ENCODE results near the gene ILKAP. TPM values are rescaled to one million over a fixed set of nuclear protein-coding genes. Genes with fewer than 3 reads are reported as not detected.

Gene ILKAP
- total and polyA plus RNA-seq, 9 donors: 19.4 to 43.8 (median 33.6) TPM

DNA sequence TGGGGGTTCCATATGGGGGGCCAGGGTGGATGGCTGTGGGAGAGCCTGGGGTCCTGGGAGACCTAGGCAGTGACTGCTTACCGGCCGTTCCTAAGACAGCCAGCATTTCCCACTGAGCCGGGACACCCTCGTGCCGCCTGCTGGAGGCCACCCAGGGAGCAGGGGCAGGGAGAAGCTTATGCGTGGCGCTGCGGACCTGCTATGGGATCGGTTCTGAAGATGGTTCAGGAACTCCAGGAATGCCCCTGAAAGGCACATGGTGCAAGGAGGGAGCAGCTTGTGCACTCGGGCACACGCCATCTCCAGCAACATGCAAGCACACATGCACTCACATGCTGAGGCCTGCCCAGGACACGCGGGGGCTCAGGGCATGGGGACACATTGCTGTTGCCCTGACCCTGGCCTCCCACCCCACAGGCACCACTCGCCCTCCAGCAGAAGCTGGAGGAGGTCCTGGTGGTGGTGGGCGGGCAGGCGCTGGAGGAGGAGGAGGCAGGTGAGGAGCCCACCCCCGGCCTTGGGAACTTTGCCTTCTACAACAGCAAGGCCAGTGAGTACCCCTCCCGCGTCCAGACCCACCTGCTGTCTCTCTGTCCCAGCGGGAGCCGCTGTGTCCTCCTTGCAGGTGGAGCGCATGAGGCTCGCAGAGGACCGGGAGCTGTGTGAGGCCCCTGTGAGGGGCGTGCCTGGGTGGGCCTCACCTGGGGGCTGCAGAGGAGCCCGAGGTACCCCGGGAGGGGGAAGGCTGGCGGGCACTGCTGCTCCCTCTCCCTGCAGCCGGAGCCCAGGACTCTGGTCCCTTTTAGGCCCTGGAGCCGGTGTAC, 60.9 kb downstream of the ILKAP start:
- Histone ChIP-seq H3K27ac (ENCODE audit: low read length) (peak overlapping the region; percentile 56), H3K4me1 (ENCODE audit: control insufficient read depth, insufficient read depth, low read length) (peaks cover 67% of the 10 kb centered on the region), H3K36me3 (ENCODE audit: control insufficient read depth, insufficient read depth, low read length) (peaks cover 18% of the 10 kb centered on the region), H3K27me3 (ENCODE audit: control insufficient read depth, insufficient read depth, low read length) (no peaks in the 10 kb centered on the region), H3K4me3 (ENCODE audit: low read length) (no peak overlapping the region), H3K9me3 (replicated peaks; ENCODE audit: control insufficient read depth, low read depth, low read length) (no peaks in the 10 kb centered on the region)
- DNase-seq: no peak
- WGBS (ENCODE audit: insufficient coverage): 50% methylated on average over 19 of the region's 30 CpGs

DNA sequence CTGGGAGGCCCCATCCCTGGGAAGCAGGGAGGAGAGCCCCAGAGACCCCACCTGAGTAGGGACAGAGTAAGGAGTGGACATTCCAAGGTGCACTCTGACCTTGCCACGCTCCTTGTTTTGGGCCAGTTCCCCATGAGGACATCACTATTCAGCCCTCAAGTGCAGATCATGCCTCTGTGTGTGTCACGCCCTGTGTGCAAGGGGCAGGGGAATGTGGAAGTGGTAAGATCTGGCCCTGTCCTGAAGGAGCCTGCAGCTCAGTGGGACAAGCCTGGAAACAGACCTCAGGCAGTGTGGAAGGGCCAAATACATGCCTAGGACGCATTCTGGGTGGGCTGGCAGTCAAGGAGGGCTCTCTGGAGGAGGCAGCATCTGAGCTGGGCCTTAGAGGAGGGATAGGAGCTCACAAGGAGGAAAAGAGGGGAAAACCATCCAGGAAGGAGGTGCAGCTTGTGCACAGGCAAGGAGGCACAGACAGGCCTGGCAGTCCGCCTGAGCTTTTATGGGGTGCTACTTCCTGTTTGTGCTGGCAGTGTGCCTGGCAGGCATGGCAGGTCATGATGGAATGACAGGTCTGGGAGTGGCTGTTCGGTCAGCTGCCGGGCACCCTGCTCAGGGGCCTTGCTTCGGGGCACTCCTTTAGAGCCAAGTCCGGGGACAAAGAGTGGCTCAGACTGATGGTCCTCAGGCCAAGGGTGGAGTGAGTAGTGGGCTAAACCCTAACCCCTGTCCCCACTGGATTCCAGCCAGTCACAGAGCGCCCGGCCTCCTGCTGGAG, 61.8 kb downstream of the ILKAP start:
- DNase-seq: peak; percentile 52
- WGBS (ENCODE audit: insufficient coverage): 71% methylated on average over 7 of the region's 10 CpGs
- Histone ChIP-seq H3K9me3 (replicated peaks; ENCODE audit: control insufficient read depth, low read depth, low read length) (no peaks in the 10 kb centered on the region), H3K4me3 (ENCODE audit: low read length) (no peak overlapping the region), H3K27me3 (ENCODE audit: control insufficient read depth, insufficient read depth, low read length) (no peaks in the 10 kb centered on the region), H3K4me1 (ENCODE audit: control insufficient read depth, insufficient read depth, low read length) (peaks cover 70% of the 10 kb centered on the region), H3K36me3 (ENCODE audit: control insufficient read depth, insufficient read depth, low read length) (peaks cover 18% of the 10 kb centered on the region), H3K27ac (ENCODE audit: low read length) (peak overlapping the region; percentile 18)

DNA sequence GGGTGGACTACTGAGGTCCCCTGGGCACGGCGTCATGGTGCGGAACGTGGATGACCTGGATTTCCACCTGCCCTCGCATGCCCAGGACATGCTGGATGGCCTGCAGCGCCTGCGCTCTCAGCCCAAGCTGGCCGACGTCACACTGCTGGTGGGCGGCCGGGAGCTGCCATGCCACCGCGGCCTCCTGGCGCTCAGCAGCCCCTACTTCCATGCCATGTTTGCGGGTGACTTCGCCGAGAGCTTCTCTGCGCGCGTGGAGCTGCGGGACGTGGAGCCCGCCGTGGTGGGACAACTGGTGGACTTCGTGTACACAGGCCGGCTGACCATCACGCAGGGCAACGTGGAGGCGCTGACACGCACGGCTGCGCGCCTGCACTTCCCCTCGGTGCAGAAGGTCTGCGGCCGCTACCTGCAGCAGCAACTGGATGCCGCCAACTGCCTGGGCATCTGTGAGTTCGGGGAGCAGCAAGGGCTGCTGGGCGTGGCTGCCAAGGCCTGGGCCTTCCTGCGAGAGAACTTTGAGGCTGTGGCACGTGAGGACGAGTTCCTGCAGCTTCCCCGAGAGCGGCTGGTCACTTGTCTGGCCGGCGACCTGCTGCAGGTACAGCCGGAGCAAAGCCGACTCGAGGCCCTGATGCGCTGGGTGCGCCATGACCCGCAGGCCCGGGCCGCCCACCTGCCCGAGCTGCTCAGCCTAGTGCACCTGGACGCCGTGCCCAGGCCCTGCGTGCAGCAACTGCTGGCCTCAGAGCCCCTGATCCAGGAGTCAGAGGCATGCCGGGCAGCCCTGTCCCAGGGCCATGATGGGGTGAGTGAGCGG, 62.6 kb downstream of the ILKAP start:
- Histone ChIP-seq H3K4me3 (ENCODE audit: low read length) (no peak overlapping the region), H3K4me1 (ENCODE audit: control insufficient read depth, insufficient read depth, low read length) (peaks cover 75% of the 10 kb centered on the region), H3K36me3 (ENCODE audit: control insufficient read depth, insufficient read depth, low read length) (peaks cover 18% of the 10 kb centered on the region), H3K9me3 (replicated peaks; ENCODE audit: control insufficient read depth, low read depth, low read length) (no peaks in the 10 kb centered on the region), H3K27me3 (ENCODE audit: control insufficient read depth, insufficient read depth, low read length) (no peaks in the 10 kb centered on the region), H3K27ac (ENCODE audit: low read length) (no peak overlapping the region)
- no peak for DNase-seq
- WGBS (ENCODE audit: insufficient coverage): 89% methylated on average over 60 of the region's 60 CpGs

DNA sequence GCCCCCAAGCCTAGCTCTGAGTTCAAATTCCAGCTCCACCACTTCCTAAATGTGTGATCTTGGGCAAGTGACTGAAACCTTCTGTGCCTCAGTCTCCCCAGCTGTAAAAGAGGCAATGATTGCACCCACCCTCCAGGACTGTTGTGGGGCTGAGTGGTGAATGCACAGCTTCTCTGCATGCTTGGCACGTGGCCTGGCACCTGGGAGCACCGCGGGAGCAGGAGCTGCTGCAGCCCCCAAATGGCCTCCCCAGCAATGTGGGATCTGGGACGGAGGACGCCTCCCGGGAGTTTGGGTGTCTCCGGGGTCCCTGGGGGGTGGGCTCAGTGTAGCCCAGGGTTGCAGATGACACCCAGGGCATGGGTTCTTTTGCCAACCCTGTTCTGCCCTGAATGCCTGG, 63.5 kb downstream of the ILKAP start:
- H3K4me3 ChIP-seq (ENCODE audit: low read length): no peak overlapping the region
- peaks cover 18% of the 10 kb centered on the region for H3K36me3 ChIP-seq (ENCODE audit: control insufficient read depth, insufficient read depth, low read length)
- no peak overlapping the region for H3K27ac ChIP-seq (ENCODE audit: low read length)
- 84% methylated on average over 5 of the region's 7 CpGs for WGBS (ENCODE audit: insufficient coverage)
- no peaks in the 10 kb centered on the region for H3K9me3 ChIP-seq (replicated peaks; ENCODE audit: control insufficient read depth, low read depth, low read length)
- no peak for DNase-seq
- H3K27me3 ChIP-seq (ENCODE audit: control insufficient read depth, insufficient read depth, low read length): no peaks in the 10 kb centered on the region
- H3K4me1 ChIP-seq (ENCODE audit: control insufficient read depth, insufficient read depth, low read length): peaks cover 79% of the 10 kb centered on the region

DNA sequence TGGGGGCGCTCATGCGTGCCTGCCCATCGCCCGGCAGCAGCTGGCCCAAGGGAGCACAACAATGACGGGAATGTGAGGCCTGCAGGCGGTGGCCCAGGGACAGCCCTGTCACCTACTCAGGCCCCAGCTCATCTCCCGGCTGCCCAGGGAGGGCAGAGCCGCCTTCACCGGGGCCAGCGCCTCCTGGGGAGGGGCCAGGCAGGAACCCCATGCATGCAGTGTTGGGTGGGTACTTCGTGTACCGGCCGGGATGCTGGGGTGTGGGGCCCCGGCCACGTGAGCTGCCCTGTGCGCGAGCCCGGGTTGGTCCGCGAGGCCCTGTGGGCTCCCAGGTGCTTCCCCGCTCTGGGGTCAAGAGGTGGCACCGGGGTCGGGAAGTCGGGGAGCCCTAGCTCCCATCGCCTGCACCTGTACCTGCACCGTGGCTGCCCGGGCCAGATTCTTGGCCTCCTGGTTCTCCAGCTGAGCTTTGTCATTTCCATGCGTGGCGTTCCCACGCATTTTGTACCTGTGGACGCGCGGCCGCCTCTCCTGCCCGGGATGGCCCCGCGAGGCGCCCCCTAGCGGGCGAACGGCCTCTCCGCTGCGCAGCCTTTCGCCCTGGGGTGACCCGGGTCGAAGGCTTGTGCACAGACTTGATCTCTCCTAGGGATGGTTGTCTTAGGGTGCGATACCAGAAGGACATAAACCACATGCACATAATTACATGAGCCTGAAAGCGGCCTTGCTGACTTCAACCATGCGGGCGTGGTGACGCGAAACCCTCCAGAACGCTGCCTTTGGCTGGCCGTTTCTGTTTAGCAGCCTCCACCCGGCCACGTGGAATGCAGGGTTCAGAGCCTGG, 64.1 kb downstream of the ILKAP start:
- Histone ChIP-seq H3K9me3 (replicated peaks; ENCODE audit: control insufficient read depth, low read depth, low read length) (no peaks in the 10 kb centered on the region), H3K36me3 (ENCODE audit: control insufficient read depth, insufficient read depth, low read length) (peaks cover 18% of the 10 kb centered on the region), H3K4me3 (ENCODE audit: low read length) (peak overlapping the region; percentile 40), H3K27ac (ENCODE audit: low read length) (peak overlapping the region; percentile 89), H3K4me1 (ENCODE audit: control insufficient read depth, insufficient read depth, low read length) (peaks cover 82% of the 10 kb centered on the region), H3K27me3 (ENCODE audit: control insufficient read depth, insufficient read depth, low read length) (no peaks in the 10 kb centered on the region)
- 61% methylated on average over 39 of the region's 56 CpGs for WGBS (ENCODE audit: insufficient coverage)
- DNase-seq: peak; percentile 52

DNA sequence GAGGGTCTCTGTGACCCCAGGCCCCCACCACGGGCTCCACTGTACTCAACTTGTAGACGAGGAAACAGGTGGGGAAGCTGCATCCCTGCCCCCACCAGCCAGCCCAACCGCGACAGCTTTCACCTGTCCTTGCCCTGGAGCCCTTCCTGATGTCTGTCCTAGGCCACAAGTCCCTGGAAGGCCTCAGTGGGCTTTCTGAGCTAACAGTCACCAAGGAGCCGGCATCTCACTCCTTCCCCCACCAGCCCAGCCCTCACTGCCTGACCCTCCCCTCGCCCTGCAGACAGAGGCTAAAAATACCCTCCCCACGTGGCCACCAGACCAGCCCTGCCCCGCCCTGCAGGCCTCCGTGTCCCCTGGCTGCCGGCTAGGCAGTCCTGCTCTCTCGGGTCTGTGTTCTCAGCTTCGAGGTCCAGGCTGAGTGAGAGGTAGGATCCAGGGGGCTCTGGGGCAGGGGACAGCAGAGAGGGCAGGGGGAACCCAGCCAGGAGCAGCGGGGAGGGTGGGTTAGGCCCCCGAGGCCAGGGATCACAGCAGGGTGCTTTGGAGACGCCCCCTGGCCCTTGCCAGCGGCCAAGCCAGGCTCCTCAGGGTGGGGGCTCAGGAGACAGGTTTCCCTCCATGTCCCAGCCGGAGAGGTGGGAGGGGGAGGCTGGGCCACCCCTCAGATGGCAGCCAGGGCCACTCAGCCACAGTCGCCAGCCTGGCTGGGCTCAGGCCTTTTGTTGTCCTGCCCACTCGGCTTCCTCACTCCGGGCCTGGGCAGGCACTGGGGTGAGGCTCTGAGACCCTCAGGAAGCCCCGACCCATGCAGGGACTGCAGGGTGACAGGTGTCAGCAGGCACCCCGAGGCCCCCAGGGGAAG, 64.9 kb downstream of the ILKAP start, which contains the start of gene KLHL30:
Gene KLHL30 (plus strand): TSS at position 338 of the 865 bp plus-strand sequence. CDS start 2,087 bp downstream, outside the sequence.
- peak; percentile 71 for DNase-seq
- Histone ChIP-seq H3K9me3 (replicated peaks; ENCODE audit: control insufficient read depth, low read depth, low read length) (no peaks in the 10 kb centered on the region), H3K27ac (ENCODE audit: low read length) (peak within 1 kb of the TSS; percentile 89), H3K4me1 (ENCODE audit: control insufficient read depth, insufficient read depth, low read length) (peaks cover 84% of the 10 kb centered on the region), H3K36me3 (ENCODE audit: control insufficient read depth, insufficient read depth, low read length) (peaks cover 18% of the 10 kb centered on the region), H3K27me3 (ENCODE audit: control insufficient read depth, insufficient read depth, low read length) (no peaks in the 10 kb centered on the region), H3K4me3 (ENCODE audit: low read length) (peak within 1 kb of the TSS; percentile 40)
- WGBS (ENCODE audit: insufficient coverage): 57% methylated on average over 18 of the region's 22 CpGs

DNA sequence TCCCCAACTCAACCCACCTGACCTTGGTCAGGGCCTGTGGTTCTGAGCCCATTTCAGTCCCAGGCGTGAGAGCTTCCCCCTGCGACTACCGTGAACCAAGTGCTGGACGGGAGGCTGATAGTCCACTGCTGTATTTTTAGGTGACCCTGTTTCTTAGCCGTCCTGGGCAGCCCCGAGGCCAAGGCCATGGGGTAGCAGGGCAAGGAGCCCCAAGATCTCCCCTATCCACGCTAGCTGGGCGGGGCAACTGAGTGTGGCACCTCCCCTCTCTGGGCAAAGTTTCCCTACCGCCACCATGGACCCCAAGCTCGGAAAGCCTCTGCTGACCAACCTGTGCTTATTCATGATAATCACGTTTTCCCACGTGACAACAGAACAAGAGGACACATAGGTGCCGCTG, 65.6 kb downstream of the ILKAP start:
- H3K27me3 ChIP-seq (ENCODE audit: control insufficient read depth, insufficient read depth, low read length): no peaks in the 10 kb centered on the region
- no peak overlapping the region for H3K4me3 ChIP-seq (ENCODE audit: low read length)
- peaks cover 84% of the 10 kb centered on the region for H3K4me1 ChIP-seq (ENCODE audit: control insufficient read depth, insufficient read depth, low read length)
- H3K36me3 ChIP-seq (ENCODE audit: control insufficient read depth, insufficient read depth, low read length): peaks cover 17% of the 10 kb centered on the region
- peak overlapping the region; percentile 89 for H3K27ac ChIP-seq (ENCODE audit: low read length)
- no peak for DNase-seq
- 93% methylated on average over 13 of the region's 13 CpGs for WGBS (ENCODE audit: insufficient coverage)
- H3K9me3 ChIP-seq (replicated peaks; ENCODE audit: control insufficient read depth, low read depth, low read length): no peaks in the 10 kb centered on the region

DNA sequence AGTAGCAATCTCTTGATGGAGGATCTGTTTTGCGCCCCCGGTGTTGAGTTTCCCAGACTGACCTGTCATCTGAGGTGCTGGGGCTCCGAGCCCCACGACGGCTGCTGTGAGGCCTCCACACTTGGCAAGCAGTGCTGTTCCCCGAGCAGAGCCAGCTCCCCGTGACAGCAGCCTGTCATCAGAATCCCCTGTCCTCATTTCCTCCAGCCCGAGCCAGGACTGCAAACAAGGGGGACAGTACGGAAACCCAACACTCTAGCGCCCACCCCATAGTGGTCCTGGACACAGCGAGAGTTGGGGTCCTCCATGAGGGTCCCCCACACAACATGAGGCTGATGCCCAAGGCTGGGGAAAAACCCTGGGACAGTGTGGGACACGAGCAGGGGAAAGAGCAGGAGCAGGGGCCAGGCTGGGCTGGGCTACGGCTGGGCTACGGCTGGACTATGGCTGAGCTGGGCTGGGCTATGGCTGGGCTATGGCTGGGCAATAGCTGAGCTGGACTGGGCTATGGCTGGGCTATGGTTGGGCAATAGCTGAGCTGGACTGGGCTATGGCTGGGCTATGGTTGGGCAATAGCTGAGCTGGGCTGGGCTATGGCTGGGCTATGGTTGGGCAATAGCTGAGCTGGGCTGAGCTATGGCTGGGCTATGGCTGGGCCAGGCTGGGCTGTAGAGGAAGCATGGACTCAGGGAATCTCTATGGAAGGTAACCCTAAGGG, 66.5 kb downstream of the ILKAP start:
- no peak for DNase-seq
- no peak overlapping the region for H3K27ac ChIP-seq (ENCODE audit: low read length)
- peaks cover 12% of the 10 kb centered on the region for H3K36me3 ChIP-seq (ENCODE audit: control insufficient read depth, insufficient read depth, low read length)
- WGBS (ENCODE audit: insufficient coverage): 38% methylated on average over 14 of the region's 14 CpGs
- H3K4me1 ChIP-seq (ENCODE audit: control insufficient read depth, insufficient read depth, low read length): peaks cover 83% of the 10 kb centered on the region
- H3K9me3 ChIP-seq (replicated peaks; ENCODE audit: control insufficient read depth, low read depth, low read length): no peaks in the 10 kb centered on the region
- H3K27me3 ChIP-seq (ENCODE audit: control insufficient read depth, insufficient read depth, low read length): no peaks in the 10 kb centered on the region
- no peak overlapping the region for H3K4me3 ChIP-seq (ENCODE audit: low read length)
